LHCN-M2 (cell line): Measurements from ENCODE around the gene PEAK1. TPM values are rescaled to one million over a fixed set of nuclear protein-coding genes. Genes with fewer than 3 reads are reported as not detected.

Experiments
- DNase-seq: peaks from one replicate; pipeline ENCODE4 v3.0.0-alpha.2; 2012; ENCODE audit warnings: low read depth
- total RNA-seq: library from RNA; depleted of rRNA; stranded (reverse); fragments of >200 nt; gene quantifications from 2 replicates; pipeline ENCODE4 v1.2.3, GENCODE V29; 2014

PEAK1 gene
- total RNA-seq, 1 experiment from 2014 or later = 15.0 TPM

DNA sequence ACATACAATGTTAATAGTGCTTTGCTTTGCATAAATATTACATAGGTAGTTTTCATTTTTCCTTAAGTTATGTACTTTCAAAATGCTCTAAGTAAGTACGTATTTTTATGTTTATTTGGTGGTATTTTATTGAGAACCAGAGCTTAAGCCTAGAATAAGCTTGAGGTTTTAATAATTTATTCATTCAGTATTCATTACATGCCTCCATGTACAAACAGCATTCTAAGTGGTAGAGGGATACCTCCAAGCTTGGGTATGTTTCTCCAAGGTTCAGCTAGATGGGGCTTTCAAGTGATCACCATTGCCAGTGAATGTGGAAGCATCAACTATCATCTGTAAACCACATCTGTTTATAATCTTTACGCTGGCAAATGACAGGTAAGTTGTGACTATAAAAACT is 52.3 kb downstream of the PEAK1 start:
- DNase-seq = no peak

DNA sequence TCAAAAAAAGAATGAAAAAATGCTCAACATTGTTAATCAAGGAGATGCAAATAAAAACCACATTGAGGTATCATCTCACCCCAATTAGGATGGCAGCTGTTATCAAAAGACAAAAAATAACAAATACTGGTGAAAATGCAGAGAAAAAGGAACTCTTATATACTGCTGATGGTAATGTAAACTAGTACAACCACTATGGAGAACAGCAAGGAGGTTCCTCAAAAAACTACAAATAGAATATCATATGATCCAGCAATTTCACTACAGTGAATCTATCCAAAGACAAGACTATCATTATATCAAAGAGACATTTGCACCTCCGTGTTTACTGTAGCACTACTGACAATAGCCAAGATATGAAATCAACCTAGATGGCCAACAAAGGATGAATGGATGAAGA is 58.4 kb downstream of the PEAK1 start:
- no peak for DNase-seq

DNA sequence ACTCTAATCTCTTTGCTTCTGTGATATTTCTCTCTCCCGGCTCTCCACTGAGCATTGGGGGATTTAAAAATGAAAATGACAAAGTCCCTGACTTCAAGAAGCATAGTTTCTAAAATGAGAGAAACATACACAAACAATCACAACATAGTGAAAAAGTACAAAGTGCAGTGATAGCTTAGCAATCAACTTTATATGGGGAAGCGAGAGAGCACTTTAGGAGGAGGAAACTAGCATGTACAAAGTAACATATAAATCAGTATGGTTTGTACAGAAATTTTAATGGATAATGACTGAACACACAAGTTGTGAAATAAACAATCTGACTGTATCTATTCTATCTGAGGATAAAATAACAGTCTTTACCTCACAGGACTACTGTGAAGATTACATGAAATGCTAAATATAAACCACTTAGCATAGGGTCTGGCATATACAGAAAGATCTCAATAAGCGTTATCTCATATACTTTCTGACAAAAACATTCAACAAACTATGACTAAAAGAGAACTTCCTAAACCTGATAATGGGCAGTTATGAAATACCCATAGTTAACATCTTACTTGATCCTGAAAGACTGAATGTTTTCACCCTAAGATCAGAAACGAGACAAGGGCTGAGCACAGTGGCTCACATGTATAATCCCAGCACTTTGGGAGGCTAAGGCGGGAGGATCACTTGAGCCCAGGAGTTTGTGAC is 61.2 kb downstream of the PEAK1 start:
- DNase-seq = no peak

DNA sequence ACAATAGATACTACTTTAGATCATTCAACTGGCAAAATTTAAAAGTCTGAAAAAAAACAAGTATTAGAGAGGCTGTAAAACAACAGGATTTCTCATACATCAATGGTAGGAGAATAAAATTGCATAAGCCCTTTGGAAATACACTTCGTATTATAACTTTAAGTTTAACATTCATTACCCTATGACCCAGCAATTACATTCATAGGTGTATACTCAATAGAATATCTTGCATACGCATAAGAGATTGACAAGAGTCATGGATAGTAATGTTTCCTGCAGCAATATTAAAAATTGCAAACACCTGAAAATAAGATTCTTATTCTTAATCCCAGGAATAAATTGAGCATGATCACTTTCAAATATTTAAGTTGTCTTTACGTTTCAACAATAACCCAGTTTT is 63.6 kb downstream of the PEAK1 start:
- DNase-seq = no peak

DNA sequence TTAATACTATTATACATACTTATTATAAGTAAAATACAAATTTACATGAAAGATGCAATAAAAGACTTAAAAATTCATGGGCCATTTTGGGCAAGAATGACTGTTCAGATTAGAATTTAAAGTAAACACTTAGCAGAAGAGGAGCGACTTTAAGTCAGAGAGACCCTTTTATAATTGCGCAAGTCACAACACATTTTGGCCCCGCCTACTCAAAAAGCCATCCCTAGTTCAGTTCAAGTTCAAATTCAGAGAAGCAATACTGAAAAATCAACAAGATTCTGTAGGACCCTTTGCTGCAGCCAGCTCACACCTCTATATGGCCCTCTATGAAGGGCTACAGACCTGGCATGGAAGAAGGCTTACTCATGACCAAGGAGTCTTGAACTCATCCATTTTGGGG is 64.6 kb downstream of the PEAK1 start:
- no peak for DNase-seq

DNA sequence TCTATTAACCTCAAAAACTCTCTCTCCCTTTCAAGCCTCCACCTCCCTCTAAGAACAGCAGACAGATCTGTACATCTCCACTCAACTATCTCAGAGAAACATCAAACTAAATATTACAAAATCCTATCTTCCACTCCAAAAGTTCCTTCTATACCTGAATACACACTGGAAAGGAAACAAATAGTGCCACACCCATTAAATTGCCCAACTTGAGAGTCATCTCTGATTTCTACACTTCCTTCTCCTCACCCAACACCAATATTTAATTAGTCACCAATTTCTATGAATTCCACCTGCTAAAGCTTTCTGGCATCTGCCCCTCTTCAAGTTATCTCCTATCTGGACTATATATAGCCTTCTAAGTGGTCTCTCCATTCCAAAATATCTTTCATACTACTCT is 65.8 kb downstream of the PEAK1 start:
- no peak for DNase-seq

DNA sequence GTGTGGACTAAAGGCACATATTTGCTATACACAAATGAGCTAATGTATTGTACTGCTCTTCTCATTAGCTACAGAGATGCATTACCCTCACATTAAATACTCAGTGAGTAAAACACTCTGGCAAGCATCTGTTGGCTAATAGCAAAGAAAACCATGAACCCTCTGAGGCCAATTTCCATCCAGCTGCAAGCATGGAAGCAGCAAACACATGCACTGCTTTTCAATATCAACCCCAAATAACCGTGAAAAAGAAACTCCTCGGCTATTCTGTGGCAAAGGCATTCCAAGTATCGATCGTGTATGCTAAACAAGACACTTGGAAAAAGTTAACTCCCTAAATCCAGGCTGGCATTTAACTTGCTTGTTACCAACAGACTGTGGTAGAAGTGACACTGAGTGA is 67.0 kb downstream of the PEAK1 start:
- DNase-seq = peak; percentile 8

DNA sequence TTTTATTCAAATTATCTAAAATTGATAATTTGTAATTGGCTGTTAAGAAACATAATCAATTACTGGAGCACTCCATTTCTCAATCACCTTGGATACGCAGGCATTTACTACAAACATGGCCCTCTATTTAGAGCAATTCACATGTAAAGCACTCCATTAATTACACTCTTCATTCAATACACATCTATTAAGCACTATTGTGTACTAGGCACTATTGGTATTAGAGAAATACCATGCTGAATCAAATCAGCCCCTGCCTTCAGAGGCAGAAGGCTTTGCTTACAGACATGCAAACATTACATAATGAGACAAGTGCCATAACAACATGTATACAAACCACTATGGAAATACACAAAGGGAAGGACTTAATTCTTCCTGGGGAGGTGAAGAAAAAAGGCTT is 69.1 kb downstream of the PEAK1 start:
- no peak for DNase-seq

DNA sequence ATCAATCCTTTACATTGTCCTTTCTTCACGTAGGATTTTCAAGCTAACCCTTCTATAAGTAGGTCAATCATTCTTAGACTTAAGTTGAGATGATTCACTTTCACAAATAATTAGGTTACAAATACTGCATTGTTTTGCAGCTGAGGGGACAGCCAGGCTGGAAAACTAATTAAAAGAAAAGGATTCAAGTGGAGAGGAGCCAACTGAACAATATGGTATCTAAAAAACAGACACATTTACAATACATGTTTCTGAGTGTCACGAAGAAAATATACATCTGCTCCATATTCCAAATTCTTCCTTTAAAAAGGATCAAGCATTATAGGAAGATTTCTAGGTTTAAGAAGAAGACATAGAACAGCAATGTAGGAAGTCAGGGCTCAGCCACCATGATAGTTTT is 70.2 kb downstream of the PEAK1 start:
- DNase-seq = no peak

DNA sequence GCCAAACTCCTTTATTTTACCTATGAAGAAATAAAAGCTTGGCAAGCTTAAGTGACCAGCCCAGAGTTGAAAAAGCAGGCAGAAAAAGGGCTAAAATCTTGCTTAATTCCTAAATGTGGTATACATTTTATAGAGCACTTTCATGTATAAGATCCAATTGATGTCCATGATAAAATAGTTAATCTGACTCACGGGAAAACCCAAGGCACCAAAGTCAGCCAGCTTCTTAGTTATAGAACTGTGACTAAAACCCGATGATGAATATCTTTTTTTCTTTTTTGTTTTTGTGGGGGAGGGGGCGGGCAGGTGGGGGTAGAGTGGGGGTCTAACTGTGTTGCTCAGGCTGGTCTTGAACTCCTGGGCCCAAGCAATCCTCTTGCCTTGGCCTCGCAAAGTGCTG is 71.4 kb downstream of the PEAK1 start:
- no peak for DNase-seq

DNA sequence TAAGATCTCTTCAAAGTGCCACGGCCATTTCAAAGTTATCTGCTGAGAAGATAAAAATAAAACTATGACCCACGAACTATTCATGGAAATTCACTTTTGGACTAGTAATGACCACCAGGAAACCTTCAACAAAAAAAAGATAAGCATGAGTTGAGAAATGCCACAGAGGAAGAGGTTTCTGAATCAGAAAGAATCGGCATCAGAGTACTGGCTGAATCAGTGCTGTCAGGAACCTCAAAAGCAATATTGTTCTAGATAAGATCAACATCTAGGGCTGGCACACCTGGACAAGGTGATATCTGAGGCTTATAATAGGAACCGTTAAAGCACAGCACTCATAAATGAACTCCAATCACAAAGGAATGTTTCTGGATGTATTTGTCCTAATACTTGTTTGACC is 72.7 kb downstream of the PEAK1 start:
- no peak for DNase-seq

DNA sequence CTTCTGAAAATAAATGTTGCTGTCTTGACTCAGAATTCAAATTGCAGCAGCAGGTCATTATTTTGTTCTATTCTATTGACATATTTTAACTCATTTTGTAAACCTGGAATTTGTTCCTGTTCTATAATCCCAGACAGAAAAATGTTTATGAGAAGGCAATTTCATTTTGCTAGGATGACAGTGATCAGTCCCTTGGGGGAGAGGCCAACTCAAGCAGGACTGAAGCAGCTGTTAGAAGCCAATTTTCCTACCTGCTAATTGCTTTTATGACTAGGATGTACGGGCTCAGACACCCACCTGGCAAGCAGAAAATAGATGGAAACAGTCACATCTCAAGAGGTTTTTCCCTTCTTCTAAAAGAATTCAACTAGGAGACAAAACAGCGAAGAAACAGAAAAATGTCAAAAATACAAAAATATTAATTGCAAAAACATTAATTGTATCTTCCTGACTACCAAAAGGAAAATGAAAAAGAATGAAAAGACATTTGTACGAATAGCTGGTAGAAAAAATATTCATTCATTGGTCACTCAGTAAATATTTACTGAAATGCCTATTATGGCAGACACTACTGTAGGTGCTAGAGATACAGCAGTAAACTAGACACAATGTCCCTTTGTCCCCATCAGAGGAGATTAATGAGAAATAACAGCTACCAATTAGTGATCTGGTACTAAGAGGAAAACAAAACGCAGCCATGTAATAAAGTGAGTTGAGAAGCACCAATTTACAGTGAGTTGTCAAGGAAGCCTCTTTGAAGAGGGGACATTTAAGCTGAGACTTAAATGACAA is 73.5 kb downstream of the PEAK1 start:
- no peak for DNase-seq

DNA sequence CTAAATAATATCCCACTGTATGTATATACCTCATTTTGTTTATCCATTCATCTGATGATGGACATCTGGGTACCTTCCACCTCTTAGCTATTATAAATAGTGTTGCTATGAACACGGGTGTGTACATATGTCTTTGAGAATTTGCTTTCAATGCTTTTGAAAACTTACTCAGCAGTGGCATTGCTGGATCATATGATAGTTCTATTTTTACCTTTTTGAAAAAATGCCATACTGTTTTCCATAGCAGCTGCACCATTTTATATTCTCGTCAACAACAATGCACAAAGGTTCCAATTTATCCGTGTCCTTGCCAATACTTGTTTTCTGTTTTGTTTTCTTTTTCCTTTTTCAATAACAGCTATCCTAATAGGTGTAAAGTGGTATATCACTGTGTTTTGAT is 77.1 kb downstream of the PEAK1 start:
- DNase-seq = no peak

DNA sequence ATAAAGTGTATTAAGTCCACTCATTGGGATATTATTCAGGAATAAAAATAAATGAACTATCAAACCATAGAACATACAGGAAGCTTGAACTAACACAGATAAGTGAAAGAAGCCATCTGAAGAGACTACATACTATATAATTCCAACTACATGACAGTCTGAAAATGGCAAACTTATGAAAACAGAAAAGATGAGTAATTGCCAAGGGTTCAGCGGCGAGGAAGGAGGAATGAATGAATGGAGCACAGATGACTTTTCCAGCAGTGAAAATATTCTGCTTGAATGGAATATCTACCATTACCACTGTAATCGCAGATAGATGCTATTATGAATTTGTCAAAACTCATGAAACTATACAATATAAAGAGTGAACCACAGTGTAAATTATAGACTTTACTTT is 79.7 kb downstream of the PEAK1 start:
- DNase-seq = no peak

DNA sequence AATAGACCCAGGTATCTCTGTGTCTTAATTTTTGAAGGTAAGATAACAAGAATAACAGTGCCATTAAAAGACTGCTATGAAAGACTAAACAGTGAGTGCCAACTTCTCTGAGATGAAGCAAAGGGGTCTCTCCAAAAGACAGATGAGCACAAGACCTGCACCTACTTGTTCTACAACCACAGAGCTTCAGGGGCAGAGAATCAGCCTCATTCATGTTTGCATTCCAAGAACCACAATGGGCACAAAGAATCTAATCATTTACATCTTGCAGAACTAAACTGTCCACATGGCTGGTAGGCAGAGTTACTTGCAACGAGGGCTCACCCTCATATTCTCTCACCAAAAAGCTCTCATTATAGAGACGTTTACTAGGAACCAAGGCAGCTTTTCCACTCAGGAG is 83.9 kb downstream of the PEAK1 start:
- no peak for DNase-seq

DNA sequence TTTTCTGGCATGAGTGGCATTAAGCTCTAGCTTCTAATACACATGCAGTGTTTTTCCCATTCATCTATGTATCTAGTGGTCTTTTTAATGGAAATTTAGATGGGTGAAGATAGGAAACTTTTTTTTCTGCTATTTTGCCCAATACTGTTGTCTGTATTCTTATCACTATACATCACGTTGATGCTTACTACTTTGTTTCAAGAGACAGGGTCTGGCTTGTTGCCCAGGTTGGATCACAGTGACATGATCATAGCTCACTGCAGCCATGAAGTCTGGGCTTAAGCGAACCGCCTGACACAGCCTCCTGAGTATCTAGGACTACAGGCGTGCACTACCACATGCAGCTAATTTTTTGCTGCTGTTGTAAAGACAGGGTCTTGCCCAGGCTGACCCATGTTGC is 84.6 kb downstream of the PEAK1 start:
- DNase-seq = no peak

DNA sequence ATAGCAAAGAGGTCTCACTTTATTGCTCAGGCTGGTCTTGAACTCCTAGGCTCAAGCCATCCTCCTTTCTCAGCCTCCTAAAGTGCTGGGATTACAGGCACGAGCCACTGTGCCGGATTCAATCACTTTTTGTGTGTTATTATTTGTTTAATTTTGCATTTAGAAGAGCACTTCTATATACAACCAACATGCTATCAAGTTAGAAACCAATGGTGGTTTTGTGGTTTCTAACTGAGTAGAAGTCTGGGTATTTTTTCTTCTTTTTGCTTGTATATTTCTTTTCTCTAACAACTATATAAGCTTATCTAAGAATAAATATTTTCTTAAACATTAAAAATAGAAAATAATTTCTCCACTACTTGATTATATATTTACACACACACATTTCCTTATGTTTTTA is 86.7 kb downstream of the PEAK1 start:
- DNase-seq = no peak

DNA sequence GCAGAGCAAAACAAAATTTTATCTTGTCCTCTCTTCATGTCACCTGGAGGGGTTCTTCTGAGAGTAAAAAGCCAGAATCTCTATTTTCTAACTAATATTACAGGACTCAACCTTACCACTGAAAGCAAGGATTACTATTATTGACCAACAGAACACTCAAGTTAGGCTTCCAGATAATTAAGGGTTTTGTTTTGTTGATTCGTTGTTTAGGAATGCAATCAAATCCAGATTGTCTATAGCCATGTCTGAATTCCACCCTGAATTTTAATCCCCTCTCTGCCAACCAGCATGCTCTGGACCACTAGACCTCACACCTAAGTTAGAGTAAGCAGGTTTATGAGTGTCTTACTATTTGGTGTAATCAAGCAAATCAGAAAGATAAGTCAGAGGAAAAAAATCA is 90.7 kb downstream of the PEAK1 start:
- DNase-seq = no peak

DNA sequence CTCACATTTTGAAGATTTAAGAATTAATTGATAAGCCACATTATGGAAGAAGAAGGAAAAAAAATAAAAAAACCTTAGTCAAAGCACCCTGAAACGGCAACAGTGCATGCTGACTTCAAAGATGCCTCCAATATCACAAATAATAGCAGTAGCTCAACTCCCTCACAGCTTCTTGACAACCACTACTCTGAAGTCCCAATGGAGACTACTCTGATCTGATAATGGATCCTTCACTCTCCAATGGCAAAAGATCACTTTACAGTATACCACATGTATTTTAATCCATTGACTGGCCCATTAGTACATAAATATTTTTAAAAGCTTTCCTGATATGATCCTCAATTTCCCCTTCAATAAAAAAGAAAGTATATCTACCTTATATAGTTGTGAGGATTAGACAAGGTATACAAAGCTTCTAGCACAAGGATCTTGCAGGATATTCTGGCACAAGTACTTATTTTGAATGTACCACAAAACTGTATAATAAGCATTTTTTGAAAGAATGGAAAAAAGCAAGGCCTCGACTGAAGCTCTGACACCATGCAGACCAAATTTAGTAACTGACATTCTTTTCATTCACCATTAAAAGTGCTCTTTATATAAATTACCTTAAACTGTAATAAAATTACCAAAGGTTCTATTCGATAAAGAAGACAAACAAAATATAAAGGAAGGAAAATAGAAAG is 91.9 kb downstream of the PEAK1 start:
- DNase-seq = no peak

DNA sequence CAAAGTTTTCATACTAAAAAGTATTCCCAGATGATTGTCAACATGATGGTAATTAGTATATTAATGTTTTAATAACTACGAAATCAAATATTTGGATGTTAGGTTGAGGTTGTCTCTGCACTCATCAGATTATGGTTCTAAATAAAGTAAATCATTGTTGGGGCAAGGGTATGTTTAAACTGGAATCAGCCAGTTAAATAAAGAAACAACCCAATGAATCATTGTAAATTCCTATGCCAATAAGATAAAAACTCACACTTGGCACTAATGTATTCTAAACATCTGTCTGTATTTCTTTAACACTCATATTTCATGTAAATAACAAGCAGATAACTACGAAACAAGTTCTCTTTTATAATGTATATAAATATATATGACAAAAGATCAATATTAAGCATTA is 92.7 kb downstream of the PEAK1 start:
- DNase-seq = no peak

DNA sequence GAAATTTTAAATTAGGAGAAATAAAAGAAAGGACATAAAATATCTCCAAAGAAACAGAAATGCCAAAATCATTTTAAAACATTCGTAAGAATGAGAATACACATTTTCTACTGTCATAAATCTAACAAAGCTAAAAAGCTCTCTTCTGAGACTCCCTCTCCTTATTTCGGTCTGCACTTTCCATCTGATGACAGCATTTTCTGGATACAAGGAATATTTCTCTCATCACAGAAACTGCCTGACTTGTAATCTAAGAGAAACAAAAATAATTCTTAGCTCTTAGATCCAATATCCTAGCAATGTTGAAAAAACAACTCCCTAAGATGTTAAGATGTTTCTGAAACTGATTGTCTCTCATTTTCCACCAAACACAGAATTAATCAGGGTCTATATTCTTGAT is 93.5 kb downstream of the PEAK1 start:
- no peak for DNase-seq

DNA sequence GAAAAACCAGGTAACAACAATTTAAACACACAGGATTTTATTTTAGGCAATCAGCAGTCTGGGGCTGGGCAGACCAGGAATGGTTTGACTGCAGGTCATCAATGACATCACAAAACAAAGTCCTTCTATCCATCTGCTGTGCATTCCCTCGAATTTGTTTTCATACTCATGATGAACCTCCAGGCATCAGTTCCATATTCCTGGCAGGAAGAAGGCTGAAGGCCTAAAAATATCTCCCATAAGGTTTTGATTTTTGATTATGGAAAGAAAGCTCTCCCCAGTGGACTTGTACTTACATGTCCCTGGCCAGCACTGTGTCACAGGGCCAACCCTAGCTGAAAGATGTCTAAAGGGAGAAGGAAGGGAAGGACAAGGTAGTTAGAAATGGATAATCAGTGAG is 107.4 kb downstream of the PEAK1 start:
- no peak for DNase-seq
